Kidney epithelial cell (primary cell): ENCODE measurements around the gene SORCS2. TPM values are rescaled to one million over a fixed set of nuclear protein-coding genes. Genes with fewer than 3 reads are reported as not detected.

Source experiments
- DNase-seq: peaks from one replicate; pipeline ENCODE4 v3.0.0-alpha.2; 2010; ENCODE audit warnings: low read depth
- H3K27me3 ChIP-seq: 2 replicates; pipeline ENCODE4 v1.6.0; 2011; ENCODE audit warnings: low read length; ENCODE audit not compliant: control insufficient read depth, insufficient read depth
- H3K36me3 ChIP-seq: 2 replicates; pipeline ENCODE4 v1.5.1; 2011; ENCODE audit warnings: low read length; ENCODE audit not compliant: control insufficient read depth, insufficient read depth
- H3K4me3 ChIP-seq: 2 replicates; pipeline ENCODE4 v1.5.1; 2011; ENCODE audit warnings: low read depth, mild to moderate bottlenecking, control low read depth, low read length
- total RNA-seq: library from RNA; depleted of rRNA; stranded (reverse); fragments of >200 nt; gene quantifications from 2 replicates; pipeline ENCODE4 v1.2.3, GENCODE V29; 2015
- TF ChIP-seq, protein P1 (sequence below): IDR thresholded peaks from 2 replicates; pipeline ENCODE4 v1.5.1; 2011; ENCODE audit warnings: mild to moderate bottlenecking, moderate library complexity, low read length, control low read depth, inconsistent platforms; ENCODE audit not compliant: insufficient read depth, poor library complexity, severe bottlenecking

Gene SORCS2
- total RNA-seq, 1 donor from 2014 or later: 1.4 TPM

- no peak for DNase-seq
- H3K27me3 ChIP-seq: peaks cover 24% of the 10 kb centered on the region
- H3K4me3 ChIP-seq: no peak overlapping the region
- TF ChIP-seq, protein P1, sequence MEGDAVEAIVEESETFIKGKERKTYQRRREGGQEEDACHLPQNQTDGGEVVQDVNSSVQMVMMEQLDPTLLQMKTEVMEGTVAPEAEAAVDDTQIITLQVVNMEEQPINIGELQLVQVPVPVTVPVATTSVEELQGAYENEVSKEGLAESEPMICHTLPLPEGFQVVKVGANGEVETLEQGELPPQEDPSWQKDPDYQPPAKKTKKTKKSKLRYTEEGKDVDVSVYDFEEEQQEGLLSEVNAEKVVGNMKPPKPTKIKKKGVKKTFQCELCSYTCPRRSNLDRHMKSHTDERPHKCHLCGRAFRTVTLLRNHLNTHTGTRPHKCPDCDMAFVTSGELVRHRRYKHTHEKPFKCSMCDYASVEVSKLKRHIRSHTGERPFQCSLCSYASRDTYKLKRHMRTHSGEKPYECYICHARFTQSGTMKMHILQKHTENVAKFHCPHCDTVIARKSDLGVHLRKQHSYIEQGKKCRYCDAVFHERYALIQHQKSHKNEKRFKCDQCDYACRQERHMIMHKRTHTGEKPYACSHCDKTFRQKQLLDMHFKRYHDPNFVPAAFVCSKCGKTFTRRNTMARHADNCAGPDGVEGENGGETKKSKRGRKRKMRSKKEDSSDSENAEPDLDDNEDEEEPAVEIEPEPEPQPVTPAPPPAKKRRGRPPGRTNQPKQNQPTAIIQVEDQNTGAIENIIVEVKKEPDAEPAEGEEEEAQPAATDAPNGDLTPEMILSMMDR: no peak
- no peaks in the 10 kb centered on the region for H3K36me3 ChIP-seq
Measured at GRCh38 chr4:7286170-7286569, 93.8 kb downstream of the SORCS2 start.

- Histone ChIP-seq H3K36me3 (no peaks in the 10 kb centered on the region), H3K27me3 (peaks cover 30% of the 10 kb centered on the region), H3K4me3 (no peak overlapping the region)
- TF ChIP-seq, protein P1: no peak
- no peak for DNase-seq
Measured at GRCh38 chr4:7286798-7287197, 94.5 kb downstream of the SORCS2 start.

GRCh38 chr4:7287274-7287917 lies 95.1 kb downstream of the SORCS2 start:
- H3K36me3 ChIP-seq: no peaks in the 10 kb centered on the region
- DNase-seq: no peak
- peaks cover 35% of the 10 kb centered on the region for H3K27me3 ChIP-seq
- TF ChIP-seq, protein P1: no peak
- no peak overlapping the region for H3K4me3 ChIP-seq

GRCh38 chr4:7287918-7288280 lies 95.6 kb downstream of the SORCS2 start:
- H3K4me3 ChIP-seq: no peak overlapping the region
- TF ChIP-seq, protein P1: no peak
- no peaks in the 10 kb centered on the region for H3K36me3 ChIP-seq
- peaks cover 35% of the 10 kb centered on the region for H3K27me3 ChIP-seq
- no peak for DNase-seq

DNA sequence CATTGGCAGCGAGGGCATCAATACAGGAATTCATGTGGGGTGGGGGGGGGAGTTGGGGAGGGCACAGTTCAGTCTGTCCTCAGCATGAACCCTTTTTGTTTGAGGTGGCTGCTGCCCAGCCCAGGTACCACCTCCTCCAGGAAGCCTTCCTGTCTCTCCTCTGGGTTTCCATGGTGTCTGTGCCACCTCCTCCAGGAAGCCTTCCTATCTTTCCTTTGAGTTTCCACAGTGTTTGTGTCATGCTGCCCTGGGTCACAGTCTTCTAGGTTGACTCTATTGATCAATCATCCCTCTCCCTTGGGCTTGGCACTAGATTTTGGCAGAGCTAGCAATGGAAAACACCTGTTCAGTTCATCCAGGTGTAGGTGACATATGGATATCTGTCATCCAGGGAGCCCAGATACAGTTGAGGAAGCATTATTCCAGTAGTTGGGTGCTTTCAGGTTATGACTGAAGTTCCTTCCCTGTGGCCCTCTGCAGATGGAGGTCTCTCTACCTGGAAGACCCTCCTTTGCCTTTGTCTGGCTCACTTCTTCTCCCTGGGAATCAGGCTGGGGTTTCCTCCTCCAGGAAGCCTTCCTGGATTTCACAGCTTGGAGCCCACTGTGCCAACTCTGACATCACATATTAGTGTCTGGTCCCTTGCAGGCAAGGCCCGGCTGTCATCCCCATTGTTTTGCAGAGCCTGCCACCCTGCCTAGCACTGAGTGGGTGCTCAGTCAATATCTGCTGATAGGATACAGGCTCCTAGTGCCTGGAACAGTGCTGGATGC lies 96.6 kb downstream of the SORCS2 start:
- Histone ChIP-seq H3K4me3 (no peak overlapping the region), H3K36me3 (no peaks in the 10 kb centered on the region), H3K27me3 (peaks cover 35% of the 10 kb centered on the region)
- TF ChIP-seq, protein P1: no peak
- no peak for DNase-seq
